ENCODE measurements around the gene DOCK1.

The DOCK1 gene

DNA sequence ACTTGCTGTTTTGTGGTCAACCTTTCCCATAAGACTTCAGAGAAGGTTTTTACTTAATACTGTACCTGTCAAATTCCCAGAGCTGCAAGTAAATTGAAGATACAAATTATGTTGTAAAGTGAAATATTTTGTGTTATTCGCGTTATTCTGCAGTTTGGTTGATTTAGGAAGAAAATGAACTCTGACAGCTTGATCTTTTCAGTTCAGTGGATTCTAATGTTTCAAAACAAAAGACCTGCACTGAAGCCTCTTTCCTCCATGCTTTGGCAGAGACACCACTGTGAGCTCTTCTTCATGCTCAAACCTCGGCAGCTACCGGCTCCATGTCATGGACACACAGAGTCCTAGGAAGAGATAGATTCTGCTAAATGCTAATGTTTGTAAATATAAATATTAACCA is 366.8 kb downstream of the DOCK1 start:
- Histone ChIP-seq H3K4me3 (ENCODE audit: low read depth, low read length) (no peak overlapping the region), H3K4me2 (ENCODE audit: low read length) (no peak overlapping the region), H3K23ac (ENCODE audit: low read length) (no peak overlapping the region), H4K8ac (ENCODE audit: low read depth, low read length) (no peak overlapping the region), H3K9ac (ENCODE audit: low read length) (no peak overlapping the region), H2AK5ac (ENCODE audit: low read length) (no peak overlapping the region), H3K4ac (ENCODE audit: low read depth, low read length) (no peak overlapping the region), H2BK12ac (ENCODE audit: low read length) (no peak overlapping the region), H2AFZ (ENCODE audit: insufficient read depth, low read length, poor library complexity) (no peak overlapping the region), H3K79me1 (ENCODE audit: low read length) (no peaks in the 10 kb centered on the region), H2BK5ac (ENCODE audit: low read depth, low read length, poor library complexity) (no peak overlapping the region), H3K14ac (ENCODE audit: low read length) (no peak overlapping the region), H4K12ac (ENCODE audit: low read depth, low read length) (no peak overlapping the region), H4K91ac (ENCODE audit: low read depth, low read length) (no peak overlapping the region), H3K36me3 (ENCODE audit: control insufficient read depth in 1 of 2, insufficient read depth in 2 of 2, low read length in 2 of 2) (peaks cover 14% of the 10 kb centered on the region in 2 experiments), H3K27ac (ENCODE audit: low read depth, low read length) (no peak overlapping the region), H2BK120ac (ENCODE audit: insufficient read depth, low read length, poor library complexity) (no peak overlapping the region), H3K27me3 (ENCODE audit: insufficient read depth, low read length) (no peaks in the 10 kb centered on the region), H3K4me1 (ENCODE audit: control insufficient read depth in 1 of 2, insufficient read depth in 2 of 2, low read length in 2 of 2) (no peaks in the 10 kb centered on the region), H3K9me3 (ENCODE audit: insufficient read depth, low read depth, low read length) (peaks cover 3% of the 10 kb centered on the region), H3K79me2 (ENCODE audit: control insufficient read depth, insufficient read depth, low read length, poor library complexity) (no peaks in the 10 kb centered on the region), H3K18ac (ENCODE audit: low read length) (no peak overlapping the region)
- 100% methylated on average over 2 of the region's 4 CpGs for WGBS (ENCODE audit: extremely low coverage, insufficient coverage, insufficient read length)
- no peak for DNase-seq

DNA sequence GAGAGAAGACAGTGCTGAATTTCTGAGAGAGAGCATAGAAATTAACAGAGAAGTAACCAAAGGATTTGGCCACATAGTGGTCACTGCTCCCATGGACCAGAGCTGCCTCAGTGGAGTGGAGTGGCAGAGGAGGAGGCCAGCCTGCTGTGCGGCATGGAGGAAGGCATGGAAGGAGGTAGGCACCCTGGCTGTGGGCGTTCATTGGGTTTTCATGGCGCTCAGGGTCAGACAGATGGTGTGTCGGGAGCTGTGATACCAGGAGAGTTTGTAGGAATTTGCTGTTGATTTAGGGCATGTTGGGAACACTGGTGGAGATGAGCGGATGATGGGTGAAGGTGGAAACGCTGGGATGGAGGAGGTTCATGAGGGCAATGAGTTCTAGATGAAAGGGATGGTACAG is 370.0 kb downstream of the DOCK1 start:
- Histone ChIP-seq H3K79me1 (ENCODE audit: low read length) (no peaks in the 10 kb centered on the region), H3K9ac (ENCODE audit: low read length) (no peak overlapping the region), H3K4ac (ENCODE audit: low read depth, low read length) (no peak overlapping the region), H3K79me2 (ENCODE audit: control insufficient read depth, insufficient read depth, low read length, poor library complexity) (no peaks in the 10 kb centered on the region), H3K9me3 (ENCODE audit: insufficient read depth, low read depth, low read length) (peaks cover 3% of the 10 kb centered on the region), H3K4me2 (ENCODE audit: low read length) (no peak overlapping the region), H4K8ac (ENCODE audit: low read depth, low read length) (no peak overlapping the region), H2BK120ac (ENCODE audit: insufficient read depth, low read length, poor library complexity) (no peak overlapping the region), H3K14ac (ENCODE audit: low read length) (no peak overlapping the region), H2AFZ (ENCODE audit: insufficient read depth, low read length, poor library complexity) (no peak overlapping the region), H3K23ac (ENCODE audit: low read length) (no peak overlapping the region), H3K4me1 (ENCODE audit: control insufficient read depth in 1 of 2, insufficient read depth in 2 of 2, low read length in 2 of 2) (no peaks in the 10 kb centered on the region), H3K27ac (ENCODE audit: low read depth, low read length) (no peak overlapping the region), H2BK5ac (ENCODE audit: low read depth, low read length, poor library complexity) (no peak overlapping the region), H2BK12ac (ENCODE audit: low read length) (no peak overlapping the region), H4K12ac (ENCODE audit: low read depth, low read length) (no peak overlapping the region), H3K27me3 (ENCODE audit: insufficient read depth, low read length) (no peaks in the 10 kb centered on the region), H3K18ac (ENCODE audit: low read length) (no peak overlapping the region), H4K91ac (ENCODE audit: low read depth, low read length) (no peak overlapping the region), H3K36me3 (ENCODE audit: control insufficient read depth in 1 of 2, insufficient read depth in 2 of 2, low read length in 2 of 2) (peaks cover 3 to 13% of the 10 kb centered on the region in 2 experiments), H3K4me3 (ENCODE audit: low read depth, low read length) (no peak overlapping the region), H2AK5ac (ENCODE audit: low read length) (no peak overlapping the region)
- no peak for DNase-seq
- WGBS (ENCODE audit: extremely low coverage, insufficient coverage, insufficient read length), result 100% methylated on average over 2 of the region's 6 CpGs

GRCh38 chr10:127275793-127276450 is 370.7 kb downstream of the DOCK1 start:
- Histone ChIP-seq H3K9ac (ENCODE audit: low read length) (no peak overlapping the region), H3K4me2 (ENCODE audit: low read length) (no peak overlapping the region), H4K8ac (ENCODE audit: low read depth, low read length) (no peak overlapping the region), H3K36me3 (ENCODE audit: control insufficient read depth in 1 of 2, insufficient read depth in 2 of 2, low read length in 2 of 2) (peaks cover 3 to 11% of the 10 kb centered on the region in 2 experiments), H3K79me1 (ENCODE audit: low read length) (no peaks in the 10 kb centered on the region), H3K4ac (ENCODE audit: low read depth, low read length) (no peak overlapping the region), H3K4me1 (ENCODE audit: control insufficient read depth in 1 of 2, insufficient read depth in 2 of 2, low read length in 2 of 2) (no peaks in the 10 kb centered on the region), H3K4me3 (ENCODE audit: low read depth, low read length) (no peak overlapping the region), H4K12ac (ENCODE audit: low read depth, low read length) (no peak overlapping the region), H3K18ac (ENCODE audit: low read length) (no peak overlapping the region), H3K27ac (ENCODE audit: low read depth, low read length) (no peak overlapping the region), H3K14ac (ENCODE audit: low read length) (no peak overlapping the region), H3K9me3 (ENCODE audit: insufficient read depth, low read depth, low read length) (peaks cover 3% of the 10 kb centered on the region), H2AK5ac (ENCODE audit: low read length) (no peak overlapping the region), H2AFZ (ENCODE audit: insufficient read depth, low read length, poor library complexity) (no peak overlapping the region), H3K23ac (ENCODE audit: low read length) (no peak overlapping the region), H2BK12ac (ENCODE audit: low read length) (no peak overlapping the region), H4K91ac (ENCODE audit: low read depth, low read length) (no peak overlapping the region), H3K79me2 (ENCODE audit: control insufficient read depth, insufficient read depth, low read length, poor library complexity) (no peaks in the 10 kb centered on the region), H2BK120ac (ENCODE audit: insufficient read depth, low read length, poor library complexity) (no peak overlapping the region), H3K27me3 (ENCODE audit: insufficient read depth, low read length) (no peaks in the 10 kb centered on the region), H2BK5ac (ENCODE audit: low read depth, low read length, poor library complexity) (no peak overlapping the region)
- DNase-seq, result no peak
- no CpG with 5 or more reads among the region's 10 CpGs for WGBS (ENCODE audit: extremely low coverage, insufficient coverage, insufficient read length)

GRCh38 chr10:127276794-127277462 is 371.7 kb downstream of the DOCK1 start:
- H2AK5ac ChIP-seq (ENCODE audit: low read length), result no peak overlapping the region

More at GRCh38 chr10:127276794-127277462, 371.7 kb downstream of the DOCK1 start:
- H2BK12ac ChIP-seq (ENCODE audit: low read length), result no peak overlapping the region
- H3K9ac ChIP-seq (ENCODE audit: low read length), result no peak overlapping the region
- no peak overlapping the region for H3K4me2 ChIP-seq (ENCODE audit: low read length)
- H3K4me1 ChIP-seq (ENCODE audit: control insufficient read depth in 1 of 2, insufficient read depth in 2 of 2, low read length in 2 of 2), result no peaks in the 10 kb centered on the region
- no peak overlapping the region for H3K14ac ChIP-seq (ENCODE audit: low read length)
- DNase-seq, result no peak
- H3K18ac ChIP-seq (ENCODE audit: low read length), result no peak overlapping the region
- peaks cover 3% of the 10 kb centered on the region for H3K9me3 ChIP-seq (ENCODE audit: insufficient read depth, low read depth, low read length)
- H3K27me3 ChIP-seq (ENCODE audit: insufficient read depth, low read length), result no peaks in the 10 kb centered on the region
- H4K12ac ChIP-seq (ENCODE audit: low read depth, low read length), result no peak overlapping the region
- WGBS (ENCODE audit: extremely low coverage, insufficient coverage, insufficient read length), result no CpG with 5 or more reads among the region's 4 CpGs
- no peak overlapping the region for H4K91ac ChIP-seq (ENCODE audit: low read depth, low read length)
- no peak overlapping the region for H2AFZ ChIP-seq (ENCODE audit: insufficient read depth, low read length, poor library complexity)
- H2BK5ac ChIP-seq (ENCODE audit: low read depth, low read length, poor library complexity), result no peak overlapping the region
- H4K8ac ChIP-seq (ENCODE audit: low read depth, low read length), result no peak overlapping the region
- H3K79me2 ChIP-seq (ENCODE audit: control insufficient read depth, insufficient read depth, low read length, poor library complexity), result no peaks in the 10 kb centered on the region
- no peak overlapping the region for H2BK120ac ChIP-seq (ENCODE audit: insufficient read depth, low read length, poor library complexity)
- no peak overlapping the region for H3K4me3 ChIP-seq (ENCODE audit: low read depth, low read length)
- H3K4ac ChIP-seq (ENCODE audit: low read depth, low read length), result no peak overlapping the region
- H3K36me3 ChIP-seq (ENCODE audit: control insufficient read depth in 1 of 2, insufficient read depth in 2 of 2, low read length in 2 of 2), result peaks cover 3 to 14% of the 10 kb centered on the region in 2 experiments
- H3K23ac ChIP-seq (ENCODE audit: low read length), result no peak overlapping the region
- no peaks in the 10 kb centered on the region for H3K79me1 ChIP-seq (ENCODE audit: low read length)
- H3K27ac ChIP-seq (ENCODE audit: low read depth, low read length), result no peak overlapping the region

Measured in trophoblast cell (in vitro differentiated cells and primary cell).